GM23338 (cell line): ENCODE data around the gene TLR6. TPM values are rescaled to one million over a fixed set of nuclear protein-coding genes. Genes with fewer than 3 reads are reported as not detected.

Experiments used
- ETS1 ChIP-seq: IDR thresholded peaks from 2 replicates; pipeline ENCODE4 v1.6.1; 2016; ENCODE audit warnings: antibody characterized with exemption
- EZH2 ChIP-seq: fragments of 200-600 bp; sonication (generic); IDR thresholded peaks from one replicate; pipeline ENCODE4 v1.8.0; 2017; ENCODE audit warnings: antibody characterized with exemption, mild to moderate bottlenecking, low read depth; ENCODE audit not compliant: unreplicated experiment
- EZH2phosphoT487 ChIP-seq: fragments of 200-600 bp; sonication (generic); IDR thresholded peaks from one replicate; pipeline ENCODE4 v1.8.1; 2018; ENCODE audit warnings: antibody characterized with exemption; ENCODE audit not compliant: unreplicated experiment
- JUNB ChIP-seq: IDR thresholded peaks from one replicate; pipeline ENCODE4 v1.6.1; 2016; ENCODE audit warnings: antibody characterized with exemption; ENCODE audit not compliant: unreplicated experiment
- POLR2AphosphoS5 ChIP-seq: IDR thresholded peaks from 2 replicates; pipeline ENCODE4 v1.6.1; 2016; ENCODE audit warnings: antibody characterized with exemption, low read depth
- REST ChIP-seq: IDR thresholded peaks from one replicate; pipeline ENCODE4 v1.6.1; 2018; ENCODE audit warnings: antibody characterized with exemption; ENCODE audit not compliant: unreplicated experiment
- STAT1 ChIP-seq: IDR thresholded peaks from one replicate; pipeline ENCODE4 v1.6.1; 2016; ENCODE audit warnings: antibody characterized with exemption; ENCODE audit not compliant: unreplicated experiment
- ZNF114 ChIP-seq: fragments of 250-450 bp; sonication (Bioruptor Pico); IDR thresholded peaks from 2 replicates; pipeline ENCODE4 v1.5.0; 2020; ENCODE audit warnings: mild to moderate bottlenecking, moderate library complexity
- ZNF331 ChIP-seq: fragments of 250-450 bp; sonication (Bioruptor Pico); IDR thresholded peaks from 2 replicates; pipeline ENCODE4 v1.5.0; 2020; ENCODE audit warnings: low read depth, mild to moderate bottlenecking, moderate library complexity
- polyA plus RNA-seq: library from polyadenylated mRNA; unstranded; fragments of >200 nt; fragmentation: Nextera tagmentation; extraction: Ambion mirVana; gene quantifications from 2 replicates; pipeline ENCODE4 v1.2.1, GENCODE V29; 2016
- total RNA-seq: library from RNA; depleted of rRNA; stranded (reverse); fragments of >200 nt; shearing (Covaris generic); gene quantifications from 2 replicates; pipeline ENCODE4 v1.2.3, GENCODE V29; 2014
- TF ChIP-seq, protein P1 (sequence below): fragments of 250-450 bp; sonication (Bioruptor Pico); IDR thresholded peaks from 2 replicates; pipeline ENCODE4 v1.5.0; 2020; ENCODE audit warnings: mild to moderate bottlenecking, moderate library complexity

The TLR6 gene
- total and polyA plus RNA-seq, 2 experiments from 2014 or later: 0.14 TPM; not detected in 1

- TF ChIP-seq, protein P1, sequence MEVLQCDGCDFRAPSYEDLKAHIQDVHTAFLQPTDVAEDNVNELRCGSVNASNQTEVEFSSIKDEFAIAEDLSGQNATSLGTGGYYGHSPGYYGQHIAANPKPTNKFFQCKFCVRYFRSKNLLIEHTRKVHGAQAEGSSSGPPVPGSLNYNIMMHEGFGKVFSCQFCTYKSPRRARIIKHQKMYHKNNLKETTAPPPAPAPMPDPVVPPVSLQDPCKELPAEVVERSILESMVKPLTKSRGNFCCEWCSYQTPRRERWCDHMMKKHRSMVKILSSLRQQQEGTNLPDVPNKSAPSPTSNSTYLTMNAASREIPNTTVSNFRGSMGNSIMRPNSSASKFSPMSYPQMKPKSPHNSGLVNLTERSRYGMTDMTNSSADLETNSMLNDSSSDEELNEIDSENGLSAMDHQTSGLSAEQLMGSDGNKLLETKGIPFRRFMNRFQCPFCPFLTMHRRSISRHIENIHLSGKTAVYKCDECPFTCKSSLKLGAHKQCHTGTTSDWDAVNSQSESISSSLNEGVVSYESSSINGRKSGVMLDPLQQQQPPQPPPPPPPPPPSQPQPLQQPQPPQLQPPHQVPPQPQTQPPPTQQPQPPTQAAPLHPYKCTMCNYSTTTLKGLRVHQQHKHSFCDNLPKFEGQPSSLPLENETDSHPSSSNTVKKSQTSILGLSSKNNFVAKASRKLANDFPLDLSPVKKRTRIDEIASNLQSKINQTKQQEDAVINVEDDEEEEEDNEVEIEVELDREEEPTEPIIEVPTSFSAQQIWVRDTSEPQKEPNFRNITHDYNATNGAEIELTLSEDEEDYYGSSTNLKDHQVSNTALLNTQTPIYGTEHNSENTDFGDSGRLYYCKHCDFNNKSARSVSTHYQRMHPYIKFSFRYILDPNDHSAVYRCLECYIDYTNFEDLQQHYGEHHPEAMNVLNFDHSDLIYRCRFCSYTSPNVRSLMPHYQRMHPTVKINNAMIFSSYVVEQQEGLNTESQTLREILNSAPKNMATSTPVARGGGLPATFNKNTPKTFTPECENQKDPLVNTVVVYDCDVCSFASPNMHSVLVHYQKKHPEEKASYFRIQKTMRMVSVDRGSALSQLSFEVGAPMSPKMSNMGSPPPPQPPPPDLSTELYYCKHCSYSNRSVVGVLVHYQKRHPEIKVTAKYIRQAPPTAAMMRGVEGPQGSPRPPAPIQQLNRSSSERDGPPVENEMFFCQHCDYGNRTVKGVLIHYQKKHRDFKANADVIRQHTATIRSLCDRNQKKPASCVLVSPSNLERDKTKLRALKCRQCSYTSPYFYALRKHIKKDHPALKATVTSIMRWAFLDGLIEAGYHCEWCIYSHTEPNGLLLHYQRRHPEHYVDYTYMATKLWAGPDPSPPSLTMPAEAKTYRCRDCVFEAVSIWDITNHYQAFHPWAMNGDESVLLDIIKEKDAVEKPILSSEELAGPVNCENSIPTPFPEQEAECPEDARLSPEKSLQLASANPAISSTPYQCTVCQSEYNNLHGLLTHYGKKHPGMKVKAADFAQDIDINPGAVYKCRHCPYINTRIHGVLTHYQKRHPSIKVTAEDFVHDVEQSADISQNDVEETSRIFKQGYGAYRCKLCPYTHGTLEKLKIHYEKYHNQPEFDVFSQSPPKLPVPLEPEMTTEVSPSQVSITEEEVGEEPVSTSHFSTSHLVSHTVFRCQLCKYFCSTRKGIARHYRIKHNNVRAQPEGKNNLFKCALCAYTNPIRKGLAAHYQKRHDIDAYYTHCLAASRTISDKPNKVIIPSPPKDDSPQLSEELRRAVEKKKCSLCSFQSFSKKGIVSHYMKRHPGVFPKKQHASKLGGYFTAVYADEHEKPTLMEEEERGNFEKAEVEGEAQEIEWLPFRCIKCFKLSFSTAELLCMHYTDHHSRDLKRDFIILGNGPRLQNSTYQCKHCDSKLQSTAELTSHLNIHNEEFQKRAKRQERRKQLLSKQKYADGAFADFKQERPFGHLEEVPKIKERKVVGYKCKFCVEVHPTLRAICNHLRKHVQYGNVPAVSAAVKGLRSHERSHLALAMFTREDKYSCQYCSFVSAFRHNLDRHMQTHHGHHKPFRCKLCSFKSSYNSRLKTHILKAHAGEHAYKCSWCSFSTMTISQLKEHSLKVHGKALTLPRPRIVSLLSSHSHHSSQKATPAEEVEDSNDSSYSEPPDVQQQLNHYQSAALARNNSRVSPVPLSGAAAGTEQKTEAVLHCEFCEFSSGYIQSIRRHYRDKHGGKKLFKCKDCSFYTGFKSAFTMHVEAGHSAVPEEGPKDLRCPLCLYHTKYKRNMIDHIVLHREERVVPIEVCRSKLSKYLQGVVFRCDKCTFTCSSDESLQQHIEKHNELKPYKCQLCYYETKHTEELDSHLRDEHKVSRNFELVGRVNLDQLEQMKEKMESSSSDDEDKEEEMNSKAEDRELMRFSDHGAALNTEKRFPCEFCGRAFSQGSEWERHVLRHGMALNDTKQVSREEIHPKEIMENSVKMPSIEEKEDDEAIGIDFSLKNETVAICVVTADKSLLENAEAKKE (CRISPR knock-in tag): no peak
- no peak for TF ChIP-seq EZH2phosphoT487
- no peak for TF ChIP-seq ETS1
- no peak for TF ChIP-seq EZH2
- TF ChIP-seq STAT1: no peak
- TF ChIP-seq ZNF331 (CRISPR knock-in tag): no peak
- no peak for TF ChIP-seq JUNB
- TF ChIP-seq POLR2AphosphoS5: no peak
- TF ChIP-seq ZNF114 (CRISPR knock-in tag): no peak
- no peak for TF ChIP-seq REST
Observed at GRCh38 chr4:38872620-38873019, 16.0 kb upstream of the TLR6 start (continued).
